MM.1S (cell line): ENCODE data around the gene DDX25.

Source experiments
- DNase-seq: peaks from one replicate; pipeline ENCODE4 v3.0.0-alpha.2; 2015
- H2AFZ ChIP-seq: fragments of 300-600 bp; sonication (generic); 2 replicates; pipeline ENCODE4 v1.6.0; 2016; ENCODE audit warnings: antibody characterized with exemption, low read length
- H3F3A ChIP-seq: fragments of 300-600 bp; sonication (generic); 2 replicates; pipeline ENCODE4 v1.6.1; 2016; ENCODE audit warnings: mild to moderate bottlenecking, antibody characterized with exemption, low read length, moderate library complexity, mixed read lengths; ENCODE audit not compliant: insufficient read depth
- H3K27ac ChIP-seq: fragments of 300-600 bp; sonication (generic); 2 replicates; pipeline ENCODE4 v1.5.1; 2016; ENCODE audit warnings: mild to moderate bottlenecking, low read length
- H3K27me3 ChIP-seq: fragments of 300-600 bp; sonication (generic); replicated peaks from 2 replicates; pipeline ENCODE4 v1.6.0; 2016; ENCODE audit warnings: low read length; ENCODE audit not compliant: insufficient read depth
- H3K36me3 ChIP-seq: fragments of 300-600 bp; sonication (generic); replicated peaks from 2 replicates; pipeline ENCODE4 v1.6.1; 2016; ENCODE audit warnings: mild to moderate bottlenecking, low read length, mixed read lengths; ENCODE audit not compliant: insufficient read depth
- H3K4me1 ChIP-seq: fragments of 300-600 bp; sonication (generic); 2 replicates; pipeline ENCODE4 v1.6.1; 2016; ENCODE audit warnings: low read length, mixed read lengths
- H3K4me2 ChIP-seq: fragments of 300-600 bp; sonication (generic); 2 replicates; pipeline ENCODE4 v1.6.0; 2016; ENCODE audit warnings: low read depth, low read length
- H3K4me3 ChIP-seq: fragments of 300-600 bp; sonication (generic); 2 replicates; pipeline ENCODE4 v1.5.1; 2016; ENCODE audit warnings: low read length, mixed read lengths
- H3K79me2 ChIP-seq: fragments of 300-600 bp; sonication (generic); 2 replicates; pipeline ENCODE4 v1.6.1; 2016; ENCODE audit warnings: mixed run types, low read length, mixed read lengths
- H3K9ac ChIP-seq: fragments of 300-600 bp; sonication (generic); 2 replicates; pipeline ENCODE4 v1.6.1; 2016; ENCODE audit warnings: low read length, mixed read lengths
- H3K9me2 ChIP-seq: fragments of 300-600 bp; sonication (generic); replicated peaks from 2 replicates; pipeline ENCODE4 v1.6.1; 2016; ENCODE audit warnings: mild to moderate bottlenecking, low read length, mixed read lengths; ENCODE audit not compliant: insufficient read depth
- H3K9me3 ChIP-seq: fragments of 300-600 bp; sonication (generic); replicated peaks from 2 replicates; pipeline ENCODE4 v1.6.1; 2016; ENCODE audit warnings: mild to moderate bottlenecking, low read length, mixed read lengths; ENCODE audit not compliant: insufficient read depth
- H4K20me1 ChIP-seq: fragments of 300-600 bp; sonication (generic); 2 replicates; pipeline ENCODE4 v1.6.1; 2016; ENCODE audit warnings: mild to moderate bottlenecking, low read length, moderate library complexity, mixed read lengths; ENCODE audit not compliant: insufficient read depth
- CTCF ChIP-seq: fragments of 300-600 bp; sonication (generic); IDR thresholded peaks from 2 replicates; pipeline ENCODE4 v1.5.1; 2016; ENCODE audit warnings: antibody characterized with exemption, low read length, mixed read lengths
- EZH2 ChIP-seq: fragments of 300-600 bp; sonication (generic); optimal IDR thresholded peaks from 2 replicates; pipeline ENCODE3; 2017; ENCODE audit warnings: low read depth, mild to moderate bottlenecking, antibody characterized with exemption, low read length, mixed read lengths
- EZH2phosphoT487 ChIP-seq: fragments of 300-600 bp; sonication (generic); IDR thresholded peaks from 2 replicates; pipeline ENCODE4 v1.6.1; 2018; ENCODE audit warnings: antibody characterized with exemption, low read length

Gene DDX25

GRCh38 chr11:125869521-125869920 is 34.8 kb upstream of the DDX25 start:
- no peaks in the 10 kb centered on the region for H4K20me1 ChIP-seq
- H3K79me2 ChIP-seq = no peaks in the 10 kb centered on the region
- H2AFZ ChIP-seq = no peak overlapping the region
- H3K9ac ChIP-seq = no peak overlapping the region
- H3K4me2 ChIP-seq = no peak overlapping the region
- no peaks in the 10 kb centered on the region for H3K9me3 ChIP-seq
- no peak overlapping the region for H3K27ac ChIP-seq
- no peak for DNase-seq
- no peak for TF ChIP-seq EZH2phosphoT487
- no peak for TF ChIP-seq EZH2
- TF ChIP-seq CTCF = no peak
- H3K9me2 ChIP-seq = no peaks in the 10 kb centered on the region
- H3K4me3 ChIP-seq = no peak overlapping the region
- H3F3A ChIP-seq = no peaks in the 10 kb centered on the region
- H3K4me1 ChIP-seq = no peaks in the 10 kb centered on the region
- H3K27me3 ChIP-seq = no peaks in the 10 kb centered on the region
- H3K36me3 ChIP-seq = no peaks in the 10 kb centered on the region

GRCh38 chr11:125871391-125872137 is 32.7 kb upstream of the DDX25 start:
- H3K27me3 ChIP-seq = no peaks in the 10 kb centered on the region
- H3F3A ChIP-seq = no peaks in the 10 kb centered on the region
- H3K27ac ChIP-seq = peak overlapping the region; percentile 16; the same call in 1 of the 2 replicates
- no peak overlapping the region for H3K4me2 ChIP-seq
- no peaks in the 10 kb centered on the region for H3K79me2 ChIP-seq
- no peak overlapping the region for H3K4me3 ChIP-seq
- no peaks in the 10 kb centered on the region for H3K9me2 ChIP-seq
- no peak overlapping the region for H3K9ac ChIP-seq
- no peaks in the 10 kb centered on the region for H3K4me1 ChIP-seq
- H4K20me1 ChIP-seq = no peaks in the 10 kb centered on the region
- no peaks in the 10 kb centered on the region for H3K9me3 ChIP-seq
- no peak overlapping the region for H2AFZ ChIP-seq
- TF ChIP-seq CTCF (peak; percentile 44), EZH2phosphoT487 (no peak), EZH2 (no peak)
- peak; percentile 40 for DNase-seq
- H3K36me3 ChIP-seq = no peaks in the 10 kb centered on the region

GRCh38 chr11:125872138-125872491 is 32.2 kb upstream of the DDX25 start:
- Histone ChIP-seq H3K4me2 (no peak overlapping the region), H3K9ac (no peak overlapping the region), H3K9me2 (no peaks in the 10 kb centered on the region), H2AFZ (no peak overlapping the region), H4K20me1 (no peaks in the 10 kb centered on the region), H3K9me3 (no peaks in the 10 kb centered on the region), H3K36me3 (no peaks in the 10 kb centered on the region), H3F3A (no peaks in the 10 kb centered on the region), H3K4me3 (no peak overlapping the region), H3K79me2 (no peaks in the 10 kb centered on the region), H3K27me3 (no peaks in the 10 kb centered on the region), H3K4me1 (no peaks in the 10 kb centered on the region), H3K27ac (peak overlapping the region; percentile 27; the same call in 1 of the 2 replicates)
- TF ChIP-seq EZH2 (no peak), EZH2phosphoT487 (no peak), CTCF (no peak)
- DNase-seq = peak; percentile 39
